IMR-90 (cell line): ENCODE measurements around the gene TTLL9. TPM values are rescaled to one million over a fixed set of nuclear protein-coding genes. Genes with fewer than 3 reads are reported as not detected.

ENCODE experiments used
- ATAC-seq: fragments of 200-7000 bp; cut with Tn5 transposase; 2 replicates; pipeline ENCODE4 v1.9.1; 2020; ENCODE audit warnings: low read depth, mild to moderate bottlenecking, moderate library complexity
- BruUV-seq: library from RNA; stranded (reverse); fragments of 400-500 nt; replicated peaks from 2 replicates; lab custom pipeline; 2021; lab: Mats Ljungman, UMichigan
- CTCF ChIA-PET: fragments of 300-600 bp; formaldehyde crosslinking; extraction: SDS; loops from one replicate; lab custom pipeline; 2021; ENCODE audit warnings: antibody characterized with exemption; lab: Yijun Ruan, JAX
- POLR2A ChIA-PET: fragments of 300-600 bp; sonication (Branson Sonifier 250); formaldehyde crosslinking; loops from one replicate; lab custom pipeline; 2022; ENCODE audit warnings: antibody characterized with exemption; ENCODE audit not compliant: unreplicated experiment; lab: Charles Lee
- DNase-seq: peaks from one replicate; pipeline ENCODE4 v3.0.0; 2013
- H2AFZ ChIP-seq: replicated peaks from 2 replicates; pipeline ENCODE3; 2013; ENCODE audit warnings: low read length, mild to moderate bottlenecking; ENCODE audit not compliant: poor library complexity
- H2AK5ac ChIP-seq: 2 replicates; pipeline ENCODE4 v1.6.1; 2013; ENCODE audit warnings: low read depth, low read length, inconsistent platforms
- H2AK9ac ChIP-seq: replicated peaks from 2 replicates; pipeline ENCODE3; 2013; ENCODE audit warnings: mild to moderate bottlenecking, low read depth, low read length, moderate library complexity; ENCODE audit not compliant: poor library complexity
- H2BK120ac ChIP-seq: 2 replicates; pipeline ENCODE4 v1.6.1; 2013; ENCODE audit warnings: low read depth, low read length, inconsistent platforms
- H2BK15ac ChIP-seq: 3 replicates; pipeline ENCODE4 v1.6.1; 2013; ENCODE audit warnings: low read depth, low read length, inconsistent platforms
- H2BK20ac ChIP-seq: 2 replicates; pipeline ENCODE4 v1.6.1; 2013; ENCODE audit warnings: low read depth, mild to moderate bottlenecking, inconsistent platforms, low read length, moderate library complexity
- H2BK5ac ChIP-seq: 2 replicates; pipeline ENCODE4 v1.6.1; 2013; ENCODE audit warnings: mild to moderate bottlenecking, low read depth, low read length, inconsistent platforms; ENCODE audit not compliant: poor library complexity, severe bottlenecking
- H3K14ac ChIP-seq: replicated peaks from 2 replicates; pipeline ENCODE4 v1.6.1; 2013; ENCODE audit warnings: low read depth, low read length, inconsistent platforms
- H3K18ac ChIP-seq: 2 replicates; pipeline ENCODE4 v1.6.1; 2013; ENCODE audit warnings: low read depth, low read length, control low read depth
- H3K23ac ChIP-seq: 2 replicates; pipeline ENCODE4 v1.6.1; 2013; ENCODE audit warnings: low read depth, low read length, inconsistent platforms
- H3K27ac ChIP-seq: 2 replicates; pipeline ENCODE4 v1.5.1; 2013; ENCODE audit warnings: mild to moderate bottlenecking, control low read depth, low read length; ENCODE audit not compliant: insufficient read depth
- H3K27me3 ChIP-seq: 2 replicates; pipeline ENCODE4 v1.6.1; 2013; ENCODE audit warnings: low read length; ENCODE audit not compliant: control insufficient read depth, insufficient read depth
- H3K36me3 ChIP-seq: 2 replicates; pipeline ENCODE4 v1.6.1; 2013; ENCODE audit warnings: low read length, mixed read lengths; ENCODE audit not compliant: control insufficient read depth, insufficient read depth
- H3K4ac ChIP-seq: 2 replicates; pipeline ENCODE4 v1.6.1; 2013; ENCODE audit warnings: low read depth, low read length, inconsistent platforms
- H3K4me1 ChIP-seq: 2 replicates; pipeline ENCODE4 v1.6.1; 2013; ENCODE audit warnings: low read length, mixed read lengths; ENCODE audit not compliant: control insufficient read depth, insufficient read depth
- H3K4me2 ChIP-seq: 2 replicates; pipeline ENCODE4 v1.6.1; 2013; ENCODE audit warnings: low read depth, mild to moderate bottlenecking, control low read depth, low read length, moderate library complexity
- H3K4me3 ChIP-seq: 2 replicates; pipeline ENCODE4 v1.5.1; 2013; ENCODE audit warnings: low read depth, mild to moderate bottlenecking, control low read depth, low read length, moderate library complexity; ENCODE audit not compliant: insufficient read depth
- H3K56ac ChIP-seq: 2 replicates; pipeline ENCODE4 v1.6.1; 2013; ENCODE audit warnings: low read length, inconsistent platforms; ENCODE audit not compliant: insufficient read depth; ENCODE audit errors: extremely low read depth
- H3K79me1 ChIP-seq, 2 experiments: 2 replicates each; pipeline ENCODE4 v1.6.1; 2013; ENCODE audit warnings: low read length in 2 of 2, inconsistent platforms in 1 of 2, low read depth in 1 of 2
- H3K9ac ChIP-seq: 2 replicates; pipeline ENCODE4 v1.6.1; 2013; ENCODE audit warnings: low read depth, low read length, control low read depth
- H3K9me1 ChIP-seq: 2 replicates; pipeline ENCODE4 v1.6.1; 2013; ENCODE audit warnings: low read length, inconsistent platforms; ENCODE audit not compliant: insufficient read depth
- H3K9me3 ChIP-seq: 2 replicates; pipeline ENCODE4 v1.6.1; 2013; ENCODE audit warnings: low read length; ENCODE audit not compliant: control insufficient read depth, insufficient read depth
- H4K20me1 ChIP-seq: 2 replicates; pipeline ENCODE4 v1.6.1; 2013; ENCODE audit warnings: low read length, inconsistent platforms; ENCODE audit not compliant: insufficient read depth
- H4K5ac ChIP-seq: 2 replicates; pipeline ENCODE4 v1.6.1; 2013; ENCODE audit warnings: mild to moderate bottlenecking, low read depth, low read length, control low read depth
- H4K8ac ChIP-seq, 2 experiments: 2 replicates each; pipeline ENCODE4 v1.6.1; 2013; ENCODE audit warnings: low read depth in 2 of 2, low read length in 2 of 2, control low read depth in 1 of 2, inconsistent platforms in 1 of 2
- H4K91ac ChIP-seq: 2 replicates; pipeline ENCODE4 v1.6.1; 2013; ENCODE audit warnings: low read depth, low read length, inconsistent platforms; ENCODE audit not compliant: insufficient read depth
- BHLHE40 ChIP-seq: fragments of 150-350 bp; IDR thresholded peaks from 2 replicates; pipeline ENCODE4 v1.6.1; 2016; ENCODE audit warnings: mild to moderate bottlenecking, low read depth, low read length
- FOS ChIP-seq: fragments of 150-350 bp; IDR thresholded peaks from 2 replicates; pipeline ENCODE4 v1.6.1; 2016; ENCODE audit warnings: low read depth, low read length
- MAFK ChIP-seq: IDR thresholded peaks from 2 replicates; pipeline ENCODE4 v1.6.1; 2012; ENCODE audit warnings: low read depth, low read length, improper control_type of control experiment
- MAZ ChIP-seq: IDR thresholded peaks from 2 replicates; pipeline ENCODE4 v1.6.1; 2012; ENCODE audit warnings: low read depth, mild to moderate bottlenecking, low read length, improper control_type of control experiment, moderate library complexity, borderline replicate concordance
- MXI1 ChIP-seq: IDR thresholded peaks from 2 replicates; pipeline ENCODE4 v1.6.1; 2012; ENCODE audit warnings: low read depth, mild to moderate bottlenecking, low read length, moderate library complexity, borderline replicate concordance
- NFE2L2 ChIP-seq: fragments of 150-350 bp; IDR thresholded peaks from 2 replicates; pipeline ENCODE4 v1.6.1; 2016; ENCODE audit warnings: low read depth, mild to moderate bottlenecking, low read length
- RCOR1 ChIP-seq: IDR thresholded peaks from 2 replicates; pipeline ENCODE4 v1.6.1; 2012; ENCODE audit warnings: mild to moderate bottlenecking, low read length, improper control_type of control experiment; ENCODE audit not compliant: insufficient replicate concordance
- SMC3 ChIP-seq: fragments of 150-350 bp; IDR thresholded peaks from 2 replicates; pipeline ENCODE4 v1.6.1; 2016; ENCODE audit warnings: low read depth, mild to moderate bottlenecking, antibody characterized with exemption, low read length, moderate library complexity
- WGBS, 2 experiments: methylation state at CpG; one replicate each; pipeline versions ENCODE4 v1.1.5 to v1.1.7; 2013; ENCODE audit warnings: missing lambda C conversion rate in 2 of 2; ENCODE audit not compliant: insufficient read length in 1 of 2; ENCODE audit errors: extremely low coverage in 2 of 2; 5-methylcytosine and 5-hydroxymethylcytosine counted together
- dilution Hi-C: fragments of 300-500 bp; cut with HindIII; formaldehyde crosslinking; loops from one replicate; pipeline ENCODE4 v1.14.3; 2018; ENCODE audit warnings: low sequenced_read_pairs; ENCODE audit not compliant: unreplicated experiment
- in situ Hi-C: fragments of 300-500 bp; cut with MboI; formaldehyde crosslinking; loops from 3 replicates; pipeline ENCODE4 v1.14.3; 2019; ENCODE audit warnings: low sequenced_read_pairs, inconsistent platforms, mixed read lengths
- intact Hi-C: fragments of 100-400 bp; cut with micrococcal nuclease; formaldehyde crosslinking; loops from 2 replicates; pipeline ENCODE4 v1.10.0; 2022
- polyA plus RNA-seq, 3 experiments: library from polyadenylated mRNA; depleted of rRNA; stranded (reverse); fragments of >200 nt; gene quantifications; 2 replicates each; pipeline ENCODE4 v1.2.3, GENCODE V29; 2012; ENCODE audit warnings: low replicate concordance in 1 of 3
- total RNA-seq: library from RNA; depleted of rRNA; stranded (reverse); fragments of >200 nt; gene quantifications from 2 replicates; pipeline ENCODE4 v1.2.3, GENCODE V29; 2012

The TTLL9 gene
- total and polyA plus RNA-seq, 2 of the 4 experiments (the other 2 are of a cell fraction), result not detected

DNA sequence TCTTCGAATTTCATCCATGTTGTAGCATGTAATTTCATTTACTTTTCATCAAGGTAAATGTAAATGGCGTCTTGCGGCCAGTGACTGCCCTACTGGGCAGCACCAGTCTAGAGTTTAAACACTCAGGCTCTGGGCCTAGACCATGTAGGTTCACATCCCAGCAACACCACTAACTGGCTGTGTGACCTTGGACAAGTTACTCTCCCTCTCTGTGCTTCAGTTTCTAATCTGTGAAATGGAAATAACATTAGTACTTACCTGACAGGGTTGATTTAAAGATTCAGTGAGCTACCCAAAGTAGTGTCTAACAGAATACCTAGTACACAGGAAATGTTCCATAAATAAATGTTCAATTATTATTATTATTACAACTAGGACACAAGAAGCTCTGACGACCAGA, 52.2 kb downstream of the TTLL9 start:
- no peak overlapping the region for H2AK9ac ChIP-seq
- H3K4me2 ChIP-seq, result no peak overlapping the region
- POLR2A ChIA-PET, result no interaction called here
- no peak overlapping the region for H4K91ac ChIP-seq
- no peak overlapping the region for H4K5ac ChIP-seq
- no peak for TF ChIP-seq MXI1
- no peak for TF ChIP-seq RCOR1
- TF ChIP-seq FOS, result no peak
- no peak for TF ChIP-seq MAZ
- TF ChIP-seq BHLHE40, result no peak
- TF ChIP-seq NFE2L2, result no peak
- no peak for TF ChIP-seq SMC3
- no peak for TF ChIP-seq MAFK
- no peak overlapping the region for H2BK5ac ChIP-seq
- H3K18ac ChIP-seq, result no peak overlapping the region
- no peak overlapping the region for H4K8ac ChIP-seq
- no peak overlapping the region for H3K14ac ChIP-seq
- no peak overlapping the region for H2BK120ac ChIP-seq
- no peaks in the 10 kb centered on the region for H3K9me3 ChIP-seq
- no peak overlapping the region for H3K27ac ChIP-seq
- CTCF ChIA-PET, result no interaction called here
- DNase-seq (no peak), ATAC-seq (no peak)
- H3K23ac ChIP-seq, result no peak overlapping the region
- H3K9ac ChIP-seq, result no peak overlapping the region
- H2BK15ac ChIP-seq, result no peak overlapping the region
- no TSS peak for BruUV-seq
- H3K27me3 ChIP-seq, result peaks cover 46% of the 10 kb centered on the region
- no peaks in the 10 kb centered on the region for H3K36me3 ChIP-seq
- in situ Hi-C loops (no loop called here), dilution Hi-C loops (no loop called here), intact Hi-C loops (no loop called here)
- WGBS, 2 experiments, result no CpG with 5 or more reads among the region's 4 CpGs
- H3K56ac ChIP-seq, result no peak overlapping the region
- no peaks in the 10 kb centered on the region for H3K4me1 ChIP-seq
- no peak overlapping the region for H2BK20ac ChIP-seq
- H4K20me1 ChIP-seq, result no peaks in the 10 kb centered on the region
- H2AFZ ChIP-seq, result no peak overlapping the region
- H3K9me1 ChIP-seq, result no peaks in the 10 kb centered on the region
- H3K4ac ChIP-seq, result no peak overlapping the region
- no peak overlapping the region for H2AK5ac ChIP-seq
- H3K4me3 ChIP-seq, result no peak overlapping the region
- no peaks in the 10 kb centered on the region for H3K79me1 ChIP-seq
